IMR-90 (cell line): Measurements from ENCODE around the gene RYR1. TPM values are rescaled to one million over a fixed set of nuclear protein-coding genes. Genes with fewer than 3 reads are reported as not detected.

Source experiments
- ATAC-seq: fragments of 200-7000 bp; cut with Tn5 transposase; 2 replicates; pipeline ENCODE4 v1.9.1; 2020; ENCODE audit warnings: low read depth, mild to moderate bottlenecking, moderate library complexity
- BruUV-seq: library from RNA; stranded (reverse); fragments of 400-500 nt; replicated peaks from 2 replicates; lab custom pipeline; 2021; lab: Mats Ljungman, UMichigan
- CTCF ChIA-PET: fragments of 300-600 bp; formaldehyde crosslinking; extraction: SDS; loops from one replicate; lab custom pipeline; 2021; ENCODE audit warnings: antibody characterized with exemption; lab: Yijun Ruan, JAX
- POLR2A ChIA-PET: fragments of 300-600 bp; sonication (Branson Sonifier 250); formaldehyde crosslinking; loops from one replicate; lab custom pipeline; 2022; ENCODE audit warnings: antibody characterized with exemption; ENCODE audit not compliant: unreplicated experiment; lab: Charles Lee
- DNase-seq: peaks from one replicate; pipeline ENCODE4 v3.0.0; 2013
- H2AFZ ChIP-seq: replicated peaks from 2 replicates; pipeline ENCODE3; 2013; ENCODE audit warnings: low read length, mild to moderate bottlenecking; ENCODE audit not compliant: poor library complexity
- H2AK5ac ChIP-seq: 2 replicates; pipeline ENCODE4 v1.6.1; 2013; ENCODE audit warnings: low read depth, low read length, inconsistent platforms
- H2AK9ac ChIP-seq: replicated peaks from 2 replicates; pipeline ENCODE3; 2013; ENCODE audit warnings: mild to moderate bottlenecking, low read depth, low read length, moderate library complexity; ENCODE audit not compliant: poor library complexity
- H2BK120ac ChIP-seq: 2 replicates; pipeline ENCODE4 v1.6.1; 2013; ENCODE audit warnings: low read depth, low read length, inconsistent platforms
- H2BK15ac ChIP-seq: 3 replicates; pipeline ENCODE4 v1.6.1; 2013; ENCODE audit warnings: low read depth, low read length, inconsistent platforms
- H2BK20ac ChIP-seq: 2 replicates; pipeline ENCODE4 v1.6.1; 2013; ENCODE audit warnings: low read depth, mild to moderate bottlenecking, inconsistent platforms, low read length, moderate library complexity
- H2BK5ac ChIP-seq: 2 replicates; pipeline ENCODE4 v1.6.1; 2013; ENCODE audit warnings: mild to moderate bottlenecking, low read depth, low read length, inconsistent platforms; ENCODE audit not compliant: poor library complexity, severe bottlenecking
- H3K14ac ChIP-seq: replicated peaks from 2 replicates; pipeline ENCODE4 v1.6.1; 2013; ENCODE audit warnings: low read depth, low read length, inconsistent platforms
- H3K18ac ChIP-seq: 2 replicates; pipeline ENCODE4 v1.6.1; 2013; ENCODE audit warnings: low read depth, low read length, control low read depth
- H3K23ac ChIP-seq: 2 replicates; pipeline ENCODE4 v1.6.1; 2013; ENCODE audit warnings: low read depth, low read length, inconsistent platforms
- H3K27ac ChIP-seq: 2 replicates; pipeline ENCODE4 v1.5.1; 2013; ENCODE audit warnings: mild to moderate bottlenecking, control low read depth, low read length; ENCODE audit not compliant: insufficient read depth
- H3K27me3 ChIP-seq: 2 replicates; pipeline ENCODE4 v1.6.1; 2013; ENCODE audit warnings: low read length; ENCODE audit not compliant: control insufficient read depth, insufficient read depth
- H3K36me3 ChIP-seq: 2 replicates; pipeline ENCODE4 v1.6.1; 2013; ENCODE audit warnings: low read length, mixed read lengths; ENCODE audit not compliant: control insufficient read depth, insufficient read depth
- H3K4ac ChIP-seq: 2 replicates; pipeline ENCODE4 v1.6.1; 2013; ENCODE audit warnings: low read depth, low read length, inconsistent platforms
- H3K4me1 ChIP-seq: 2 replicates; pipeline ENCODE4 v1.6.1; 2013; ENCODE audit warnings: low read length, mixed read lengths; ENCODE audit not compliant: control insufficient read depth, insufficient read depth
- H3K4me2 ChIP-seq: 2 replicates; pipeline ENCODE4 v1.6.1; 2013; ENCODE audit warnings: low read depth, mild to moderate bottlenecking, control low read depth, low read length, moderate library complexity
- H3K4me3 ChIP-seq: 2 replicates; pipeline ENCODE4 v1.5.1; 2013; ENCODE audit warnings: low read depth, mild to moderate bottlenecking, control low read depth, low read length, moderate library complexity; ENCODE audit not compliant: insufficient read depth
- H3K56ac ChIP-seq: 2 replicates; pipeline ENCODE4 v1.6.1; 2013; ENCODE audit warnings: low read length, inconsistent platforms; ENCODE audit not compliant: insufficient read depth; ENCODE audit errors: extremely low read depth
- H3K79me1 ChIP-seq, 2 experiments: 2 replicates each; pipeline ENCODE4 v1.6.1; 2013; ENCODE audit warnings: low read length in 2 of 2, inconsistent platforms in 1 of 2, low read depth in 1 of 2
- H3K9ac ChIP-seq: 2 replicates; pipeline ENCODE4 v1.6.1; 2013; ENCODE audit warnings: low read depth, low read length, control low read depth
- H3K9me1 ChIP-seq: 2 replicates; pipeline ENCODE4 v1.6.1; 2013; ENCODE audit warnings: low read length, inconsistent platforms; ENCODE audit not compliant: insufficient read depth
- H3K9me3 ChIP-seq: 2 replicates; pipeline ENCODE4 v1.6.1; 2013; ENCODE audit warnings: low read length; ENCODE audit not compliant: control insufficient read depth, insufficient read depth
- H4K20me1 ChIP-seq: 2 replicates; pipeline ENCODE4 v1.6.1; 2013; ENCODE audit warnings: low read length, inconsistent platforms; ENCODE audit not compliant: insufficient read depth
- H4K5ac ChIP-seq: 2 replicates; pipeline ENCODE4 v1.6.1; 2013; ENCODE audit warnings: mild to moderate bottlenecking, low read depth, low read length, control low read depth
- H4K8ac ChIP-seq, 2 experiments: 2 replicates each; pipeline ENCODE4 v1.6.1; 2013; ENCODE audit warnings: low read depth in 2 of 2, low read length in 2 of 2, control low read depth in 1 of 2, inconsistent platforms in 1 of 2
- H4K91ac ChIP-seq: 2 replicates; pipeline ENCODE4 v1.6.1; 2013; ENCODE audit warnings: low read depth, low read length, inconsistent platforms; ENCODE audit not compliant: insufficient read depth
- CHD1 ChIP-seq: IDR thresholded peaks from 2 replicates; pipeline ENCODE4 v1.6.1; 2012; ENCODE audit warnings: low read depth, low read length, improper control_type of control experiment
- CTCF ChIP-seq: conservative IDR thresholded peaks from 2 replicates; pipeline ENCODE4 v1.5.1; 2012; ENCODE audit warnings: mild to moderate bottlenecking, low read depth, low read length, improper control_type of control experiment
- FOS ChIP-seq: fragments of 150-350 bp; IDR thresholded peaks from 2 replicates; pipeline ENCODE4 v1.6.1; 2016; ENCODE audit warnings: low read depth, low read length
- MAFK ChIP-seq: IDR thresholded peaks from 2 replicates; pipeline ENCODE4 v1.6.1; 2012; ENCODE audit warnings: low read depth, low read length, improper control_type of control experiment
- MAZ ChIP-seq: IDR thresholded peaks from 2 replicates; pipeline ENCODE4 v1.6.1; 2012; ENCODE audit warnings: low read depth, mild to moderate bottlenecking, low read length, improper control_type of control experiment, moderate library complexity, borderline replicate concordance
- MXI1 ChIP-seq: IDR thresholded peaks from 2 replicates; pipeline ENCODE4 v1.6.1; 2012; ENCODE audit warnings: low read depth, mild to moderate bottlenecking, low read length, moderate library complexity, borderline replicate concordance
- NFE2L2 ChIP-seq: fragments of 150-350 bp; IDR thresholded peaks from 2 replicates; pipeline ENCODE4 v1.6.1; 2016; ENCODE audit warnings: low read depth, mild to moderate bottlenecking, low read length
- POLR2A ChIP-seq: IDR thresholded peaks from 2 replicates; pipeline ENCODE4 v1.6.1; 2012; ENCODE audit warnings: mild to moderate bottlenecking, low read depth, low read length
- RCOR1 ChIP-seq: IDR thresholded peaks from 2 replicates; pipeline ENCODE4 v1.6.1; 2012; ENCODE audit warnings: mild to moderate bottlenecking, low read length, improper control_type of control experiment; ENCODE audit not compliant: insufficient replicate concordance
- RFX5 ChIP-seq: IDR thresholded peaks from 2 replicates; pipeline ENCODE4 v1.8.0; 2012; ENCODE audit warnings: low read depth, mild to moderate bottlenecking, low read length, moderate library complexity
- SMC3 ChIP-seq: fragments of 150-350 bp; IDR thresholded peaks from 2 replicates; pipeline ENCODE4 v1.6.1; 2016; ENCODE audit warnings: low read depth, mild to moderate bottlenecking, antibody characterized with exemption, low read length, moderate library complexity
- whole genome bisulfite sequencing, 2 experiments: methylation state at CpG; one replicate each; pipeline versions ENCODE4 v1.1.5 to v1.1.7; 2013; ENCODE audit warnings: missing lambda C conversion rate in 2 of 2; ENCODE audit not compliant: insufficient read length in 1 of 2; ENCODE audit errors: extremely low coverage in 2 of 2; 5-methylcytosine and 5-hydroxymethylcytosine counted together
- dilution Hi-C: fragments of 300-500 bp; cut with HindIII; formaldehyde crosslinking; loops from one replicate; pipeline ENCODE4 v1.14.3; 2018; ENCODE audit warnings: low sequenced_read_pairs; ENCODE audit not compliant: unreplicated experiment
- in situ Hi-C: fragments of 300-500 bp; cut with MboI; formaldehyde crosslinking; loops from 3 replicates; pipeline ENCODE4 v1.14.3; 2019; ENCODE audit warnings: low sequenced_read_pairs, inconsistent platforms, mixed read lengths
- intact Hi-C: fragments of 100-400 bp; cut with micrococcal nuclease; formaldehyde crosslinking; loops from 2 replicates; pipeline ENCODE4 v1.10.0; 2022
- polyA plus RNA-seq, 3 experiments: library from polyadenylated mRNA; depleted of rRNA; stranded (reverse); fragments of >200 nt; gene quantifications; 2 replicates each; pipeline ENCODE4 v1.2.3, GENCODE V29; 2012; ENCODE audit warnings: low replicate concordance in 1 of 3
- total RNA-seq: library from RNA; depleted of rRNA; stranded (reverse); fragments of >200 nt; gene quantifications from 2 replicates; pipeline ENCODE4 v1.2.3, GENCODE V29; 2012
- TF ChIP-seq, protein P1 (sequence below): fragments of 150-350 bp; IDR thresholded peaks from 2 replicates; pipeline ENCODE4 v1.6.1; 2017; ENCODE audit warnings: mild to moderate bottlenecking, antibody characterized with exemption, low read length, low read depth

The RYR1 gene
- total and polyA plus RNA-seq, 2 of the 4 experiments (the other 2 are of a cell fraction): not detected

DNA sequence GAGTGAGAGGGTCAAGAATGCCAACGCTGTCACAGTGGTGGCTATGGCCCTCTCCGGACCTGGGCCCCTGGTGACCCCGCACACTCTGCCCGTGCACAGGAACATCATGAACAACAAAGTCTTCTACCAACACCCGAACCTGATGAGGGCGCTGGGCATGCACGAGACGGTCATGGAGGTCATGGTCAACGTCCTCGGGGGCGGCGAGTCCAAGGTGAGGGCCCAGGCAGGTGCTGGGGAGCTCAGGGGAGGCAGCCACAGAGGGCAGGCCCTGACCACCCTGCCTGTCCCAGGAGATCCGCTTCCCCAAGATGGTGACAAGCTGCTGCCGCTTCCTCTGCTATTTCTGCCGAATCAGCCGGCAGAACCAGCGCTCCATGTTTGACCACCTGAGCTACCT lies 62.6 kb downstream of the RYR1 start:
- Histone ChIP-seq H3K79me1 (no peaks in the 10 kb centered on the region), H4K5ac (no peak overlapping the region), H3K36me3 (no peaks in the 10 kb centered on the region), H4K20me1 (no peaks in the 10 kb centered on the region), H3K9me1 (peaks cover 3% of the 10 kb centered on the region; the same call in 1 of the 2 replicates), H4K91ac (no peak overlapping the region), H3K4ac (no peak overlapping the region), H3K56ac (no peak overlapping the region), H3K18ac (no peak overlapping the region), H2AK9ac (no peak overlapping the region), H3K9ac (no peak overlapping the region), H3K23ac (no peak overlapping the region), H3K4me3 (no peak overlapping the region), H3K27ac (no peak overlapping the region), H2BK15ac (no peak overlapping the region), H3K4me2 (no peak overlapping the region), H2AK5ac (no peak overlapping the region), H3K9me3 (no peaks in the 10 kb centered on the region), H2BK20ac (no peak overlapping the region), H3K27me3 (peaks cover 2% of the 10 kb centered on the region), H2AFZ (no peak overlapping the region), H2BK5ac (no peak overlapping the region), H3K14ac (no peak overlapping the region), H4K8ac (no peak overlapping the region), H3K4me1 (no peaks in the 10 kb centered on the region), H2BK120ac (no peak overlapping the region)
- intact Hi-C loops (no loop called here), dilution Hi-C loops (no loop called here), in situ Hi-C loops (no loop called here)
- BruUV-seq: no TSS peak
- POLR2A ChIA-PET: no interaction called here
- ATAC-seq (no peak), DNase-seq (no peak)
- CTCF ChIA-PET: no interaction called here
- TF ChIP-seq MXI1: no peak
- no peak for TF ChIP-seq MAZ
- no peak for TF ChIP-seq RFX5
- TF ChIP-seq CTCF: no peak
- no peak for TF ChIP-seq CHD1
- TF ChIP-seq POLR2A: no peak
- no peak for TF ChIP-seq SMC3
- TF ChIP-seq NFE2L2: no peak
- TF ChIP-seq RCOR1: no peak
- no peak for TF ChIP-seq MAFK
- TF ChIP-seq, protein P1, sequence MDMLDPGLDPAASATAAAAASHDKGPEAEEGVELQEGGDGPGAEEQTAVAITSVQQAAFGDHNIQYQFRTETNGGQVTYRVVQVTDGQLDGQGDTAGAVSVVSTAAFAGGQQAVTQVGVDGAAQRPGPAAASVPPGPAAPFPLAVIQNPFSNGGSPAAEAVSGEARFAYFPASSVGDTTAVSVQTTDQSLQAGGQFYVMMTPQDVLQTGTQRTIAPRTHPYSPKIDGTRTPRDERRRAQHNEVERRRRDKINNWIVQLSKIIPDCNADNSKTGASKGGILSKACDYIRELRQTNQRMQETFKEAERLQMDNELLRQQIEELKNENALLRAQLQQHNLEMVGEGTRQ: no peak
- TF ChIP-seq FOS: no peak
- 86% methylated on average over 7 of the region's 17 CpGs; no CpG with 5 or more reads in 1 of the 2 experiments for WGBS, 2 experiments
